NCI-H1694 (cell line): ENCODE results near the gene ACP1.

Experiments used
- DNase-seq: peaks from one replicate; lab custom pipeline; 2025; lab: John Stamatoyannopoulos, UW

ACP1 gene

GRCh38 chr2:280650-281110, 15.9 kb downstream of the ACP1 start:
- DNase-seq: no peak

- no peak for DNase-seq
Observed at GRCh38 chr2:281381-281780, 16.6 kb downstream of the ACP1 start.

GRCh38 chr2:282371-283263, 17.9 kb downstream of the ACP1 start:
- DNase-seq: no peak

GRCh38 chr2:283996-284794, 19.4 kb downstream of the ACP1 start:
- no peak for DNase-seq

- DNase-seq: no peak
Observed at GRCh38 chr2:284896-285492, 20.2 kb downstream of the ACP1 start.

- DNase-seq: no peak
Observed at GRCh38 chr2:285531-285930, 20.8 kb downstream of the ACP1 start.

- no peak for DNase-seq
Observed at GRCh38 chr2:286035-286434, 21.3 kb downstream of the ACP1 start.

GRCh38 chr2:286774-287392, 22.1 kb downstream of the ACP1 start:
- no peak for DNase-seq

- DNase-seq: no peak
Observed at GRCh38 chr2:287471-287885, 22.7 kb downstream of the ACP1 start.

GRCh38 chr2:287911-288757, 23.4 kb downstream of the ACP1 start, which contains the start of gene ALKAL2:
Gene ALKAL2 (minus strand): TSS chr2:288091. CDS start chr2:287835, 256 bp downstream.
- DNase-seq: no peak

GRCh38 chr2:288758-289361, 24.1 kb downstream of the ACP1 start:
- no peak for DNase-seq

GRCh38 chr2:289362-290089, 24.8 kb downstream of the ACP1 start:
- no peak for DNase-seq

- DNase-seq: no peak
Observed at GRCh38 chr2:290090-290722, 25.5 kb downstream of the ACP1 start.

GRCh38 chr2:295090-295489, 30.3 kb downstream of the ACP1 start:
- DNase-seq: no peak

GRCh38 chr2:296354-296753, 31.6 kb downstream of the ACP1 start:
- no peak for DNase-seq

- no peak for DNase-seq
Observed at GRCh38 chr2:305366-305765, 40.6 kb downstream of the ACP1 start.

GRCh38 chr2:309148-309953, 44.6 kb downstream of the ACP1 start:
- DNase-seq: no peak

- DNase-seq: no peak
Observed at GRCh38 chr2:309954-310510, 45.3 kb downstream of the ACP1 start.
